ENCODE results near the gene IPPK.

The IPPK gene

GRCh38 chr9:92641092-92641809 lies 28.7 kb downstream of the IPPK start:
- no peak for TF ChIP-seq CTCF (IDR thresholded peaks at IDR 0.05; ENCODE audit: low read depth, low read length, missing control alignments)
- H3K4me3 ChIP-seq (ENCODE audit: low read depth, low read length), result no peak overlapping the region
- DNase-seq (ENCODE audit: low read depth), result no peak

- DNase-seq (ENCODE audit: low read depth), result no peak
- no peak for TF ChIP-seq CTCF (IDR thresholded peaks at IDR 0.05; ENCODE audit: low read depth, low read length, missing control alignments)
- H3K4me3 ChIP-seq (ENCODE audit: low read depth, low read length), result no peak overlapping the region
Observed at GRCh38 chr9:92640398-92641091, 29.4 kb downstream of the IPPK start.

- no peak for DNase-seq (ENCODE audit: low read depth)
- H3K4me3 ChIP-seq (ENCODE audit: low read depth, low read length), result no peak overlapping the region
- TF ChIP-seq CTCF (IDR thresholded peaks at IDR 0.05; ENCODE audit: low read depth, low read length, missing control alignments), result no peak
Observed at GRCh38 chr9:92639791-92640271, 30.1 kb downstream of the IPPK start.

DNA sequence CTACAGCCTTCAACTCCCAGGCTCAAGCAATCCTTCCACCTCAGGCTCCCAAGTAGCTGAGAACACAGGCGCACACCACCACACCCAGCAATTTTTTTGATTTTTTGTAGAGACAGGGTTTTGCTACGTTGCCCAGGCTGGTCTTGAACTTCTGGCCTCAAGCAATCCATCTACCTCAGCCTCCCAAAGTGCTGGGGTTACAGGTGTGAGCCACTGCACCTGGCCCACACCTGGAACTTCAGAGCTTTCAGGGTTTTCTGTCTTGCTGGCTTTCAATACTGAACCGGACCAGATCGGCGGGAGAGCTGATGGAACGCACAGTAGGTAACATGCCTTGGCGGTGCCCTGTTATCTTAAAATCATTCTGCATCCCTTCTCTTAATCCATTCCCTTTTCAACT lies 30.8 kb downstream of the IPPK start:
- H3K4me3 ChIP-seq (ENCODE audit: low read depth, low read length), result no peak overlapping the region
- no peak for DNase-seq (ENCODE audit: low read depth)
- no peak for TF ChIP-seq CTCF (IDR thresholded peaks at IDR 0.05; ENCODE audit: low read depth, low read length, missing control alignments)

DNA sequence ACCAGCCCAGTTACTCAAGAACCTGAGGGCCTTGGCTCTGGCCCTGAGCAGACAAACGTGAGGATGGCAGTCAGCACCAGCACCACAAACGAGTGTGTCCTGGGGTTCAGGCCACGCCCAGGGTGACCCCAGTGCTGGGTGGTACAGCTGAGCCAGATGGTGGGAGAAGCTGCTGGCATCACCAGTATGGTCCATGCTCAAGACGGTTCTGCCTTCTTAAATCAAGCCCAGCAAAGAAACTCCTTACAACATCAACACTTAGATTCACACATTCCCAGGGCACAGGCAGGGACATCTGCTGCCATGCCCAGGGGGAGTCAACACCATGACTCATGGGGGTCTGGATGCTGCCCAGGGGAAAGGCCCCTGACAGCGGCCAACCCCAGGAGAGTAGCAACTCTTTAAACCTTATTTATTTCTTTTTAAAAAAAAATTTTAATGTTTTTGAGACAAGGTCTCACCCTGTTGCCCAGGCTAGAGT lies 31.3 kb downstream of the IPPK start:
- TF ChIP-seq CTCF (IDR thresholded peaks at IDR 0.05; ENCODE audit: low read depth, low read length, missing control alignments), result no peak
- H3K4me3 ChIP-seq (ENCODE audit: low read depth, low read length), result no peak overlapping the region
- DNase-seq (ENCODE audit: low read depth), result no peak

DNA sequence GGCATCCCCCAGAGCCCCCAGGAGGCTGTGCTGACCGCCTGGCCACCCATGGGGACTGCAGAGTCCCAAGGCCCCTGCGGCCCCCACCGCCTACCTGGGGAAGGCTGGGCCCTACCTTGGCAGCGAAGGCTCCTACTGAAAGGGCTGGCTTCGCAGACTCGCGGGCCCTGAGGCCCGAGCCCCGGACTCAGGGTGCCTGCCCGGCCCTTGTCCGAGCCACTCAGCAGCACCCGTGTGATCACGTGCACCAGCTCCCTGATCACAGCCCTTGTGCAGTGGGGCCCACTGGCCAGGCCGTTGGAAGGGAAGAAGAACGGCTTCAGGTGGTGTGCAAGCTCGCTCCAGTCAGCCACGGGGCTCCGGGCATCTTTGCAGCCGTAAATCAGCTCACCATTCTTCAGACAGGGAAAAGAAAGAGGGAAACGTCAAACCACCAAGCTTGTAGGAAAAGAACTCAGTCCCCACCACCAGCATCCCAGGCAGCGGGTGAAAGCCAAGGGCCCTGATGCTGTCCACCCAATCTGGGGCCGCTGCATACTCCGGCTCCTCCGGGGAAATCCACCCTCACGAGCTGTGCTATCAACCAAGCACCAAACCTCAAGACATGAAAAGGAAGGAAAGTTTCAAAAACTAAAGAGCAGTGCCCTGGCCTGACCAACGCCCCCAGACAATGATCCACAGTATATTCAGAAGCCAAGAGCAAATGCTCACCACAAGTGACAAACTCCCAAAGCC lies 31.9 kb downstream of the IPPK start:
- DNase-seq (ENCODE audit: low read depth), result no peak
- H3K4me3 ChIP-seq (ENCODE audit: low read depth, low read length), result no peak overlapping the region
- TF ChIP-seq CTCF (IDR thresholded peaks at IDR 0.05; ENCODE audit: low read depth, low read length, missing control alignments), result no peak
